HL-60 (cell line): ENCODE results near the gene TACR1.

ENCODE experiments used
- DNase-seq, 2 experiments: peaks; one replicate each; pipeline ENCODE4 v3.0.0-alpha.2; 2010 to 2020; ENCODE audit warnings: low read depth in 1 of 2, low spot score in 1 of 2
- H3K27ac ChIP-seq: fragments of 250-450 bp; sonication (Bioruptor Pico); replicated peaks from 2 replicates; pipeline ENCODE4 v1.5.1; 2020; ENCODE audit warnings: mild to moderate bottlenecking, moderate library complexity
- H3K27me3 ChIP-seq: fragments of 250-450 bp; sonication (Bioruptor Pico); 2 replicates; pipeline ENCODE4 v1.5.1; 2021; ENCODE audit warnings: mild to moderate bottlenecking, moderate library complexity; ENCODE audit not compliant: insufficient read depth, poor library complexity, severe bottlenecking
- H3K4me3 ChIP-seq: replicated peaks from 2 replicates; pipeline ENCODE4 v1.5.1; 2011; ENCODE audit warnings: mild to moderate bottlenecking, control low read depth, low read length; ENCODE audit not compliant: insufficient read depth
- CTCF ChIP-seq: IDR thresholded peaks from one replicate; pipeline ENCODE4 v1.5.1; 2011; ENCODE audit warnings: low read length, control low read depth, inconsistent platforms; ENCODE audit not compliant: insufficient read depth
- GABPA ChIP-seq: IDR thresholded peaks from 2 replicates; pipeline ENCODE4 v1.6.1; 2012; ENCODE audit warnings: low read depth
- POLR2AphosphoS5 ChIP-seq: IDR thresholded peaks from 2 replicates; pipeline ENCODE4 v1.6.1; 2012; ENCODE audit warnings: low read depth
- REST ChIP-seq: IDR thresholded peaks from 2 replicates; pipeline ENCODE4 v1.6.1; 2012; ENCODE audit warnings: low read depth; ENCODE audit not compliant: insufficient replicate concordance
- SPI1 ChIP-seq: IDR thresholded peaks from 2 replicates; pipeline ENCODE4 v1.6.1; 2012; ENCODE audit warnings: low read depth, mild to moderate bottlenecking, borderline replicate concordance

Gene TACR1

GRCh38 chr2:75074708-75075107 lies 124.6 kb downstream of the TACR1 start:
- DNase-seq, result no peak
- no peak overlapping the region for H3K27ac ChIP-seq
- no peak overlapping the region for H3K4me3 ChIP-seq
- no peak for TF ChIP-seq SPI1
- TF ChIP-seq REST, result no peak
- TF ChIP-seq POLR2AphosphoS5, result no peak
- no peak for TF ChIP-seq GABPA
- no peak for TF ChIP-seq CTCF
- H3K27me3 ChIP-seq, result peaks cover 2% of the 10 kb centered on the region

GRCh38 chr2:75074228-75074627 lies 125.1 kb downstream of the TACR1 start:
- DNase-seq, result no peak
- no peak for TF ChIP-seq POLR2AphosphoS5
- TF ChIP-seq REST, result no peak
- TF ChIP-seq CTCF, result no peak
- no peak for TF ChIP-seq SPI1
- no peak for TF ChIP-seq GABPA
- Histone ChIP-seq H3K27me3 (peaks cover 2% of the 10 kb centered on the region), H3K4me3 (no peak overlapping the region), H3K27ac (no peak overlapping the region)

GRCh38 chr2:75071766-75072165 lies 127.6 kb downstream of the TACR1 start:
- no peak overlapping the region for H3K27ac ChIP-seq
- H3K27me3 ChIP-seq, result peaks cover 2% of the 10 kb centered on the region
- H3K4me3 ChIP-seq, result no peak overlapping the region
- no peak for TF ChIP-seq CTCF
- no peak for TF ChIP-seq GABPA
- TF ChIP-seq POLR2AphosphoS5, result no peak
- no peak for TF ChIP-seq SPI1
- DNase-seq, result no peak

- Histone ChIP-seq H3K27me3 (no peaks in the 10 kb centered on the region), H3K4me3 (no peak overlapping the region), H3K27ac (no peak overlapping the region)
- DNase-seq, result no peak
- TF ChIP-seq POLR2AphosphoS5, result no peak
- TF ChIP-seq GABPA, result no peak
- TF ChIP-seq REST, result no peak
- TF ChIP-seq CTCF, result no peak
- TF ChIP-seq SPI1, result no peak
Observed at GRCh38 chr2:75068546-75068945, 130.8 kb downstream of the TACR1 start.
